Stimulated activated effector memory CD8-positive, alpha-beta T cell treated with anti-CD3 and anti-CD28 coated beads, Interleukin-12 subunit alpha, Interleukin-12 subunit beta, amount 100 ng/mL, for 72 hours (primary cell): Measurements from ENCODE around the gene RBM42.
"Not testable (repeated sequence)": the region's sequence is repeated elsewhere in the genome, so short reads cannot be mapped to it uniquely, and the experiment has no call there.

Experiments
- ATAC-seq: fragments of 150-1000 bp; cut with Tn5 transposase; 2 replicates; pipeline ENCODE4 v1.10.0; 2021
- DNase-seq, 2 donors: peaks; one replicate each; pipeline ENCODE4 v3.0.0; 2021 to 2022; ENCODE audit warnings: low spot score in 2 of 2
- H3K27ac Mint-ChIP-seq: one replicate; pipeline ENCODE4 v1.8.0; 2022; ENCODE audit warnings: mild to moderate bottlenecking, mixed read lengths
- H3K36me3 Mint-ChIP-seq: one replicate; pipeline ENCODE4 v1.8.0; 2022; ENCODE audit warnings: mild to moderate bottlenecking, mixed read lengths
- H3K4me1 Mint-ChIP-seq: one replicate; pipeline ENCODE4 v1.8.0; 2022; ENCODE audit warnings: mixed read lengths
- H3K4me3 Mint-ChIP-seq: one replicate; pipeline ENCODE4 v1.8.0; 2022; ENCODE audit warnings: mild to moderate bottlenecking, mixed read lengths
- H3K9me3 Mint-ChIP-seq: one replicate; pipeline ENCODE4 v1.8.0; 2022; ENCODE audit warnings: mixed read lengths

Gene RBM42, protein sequence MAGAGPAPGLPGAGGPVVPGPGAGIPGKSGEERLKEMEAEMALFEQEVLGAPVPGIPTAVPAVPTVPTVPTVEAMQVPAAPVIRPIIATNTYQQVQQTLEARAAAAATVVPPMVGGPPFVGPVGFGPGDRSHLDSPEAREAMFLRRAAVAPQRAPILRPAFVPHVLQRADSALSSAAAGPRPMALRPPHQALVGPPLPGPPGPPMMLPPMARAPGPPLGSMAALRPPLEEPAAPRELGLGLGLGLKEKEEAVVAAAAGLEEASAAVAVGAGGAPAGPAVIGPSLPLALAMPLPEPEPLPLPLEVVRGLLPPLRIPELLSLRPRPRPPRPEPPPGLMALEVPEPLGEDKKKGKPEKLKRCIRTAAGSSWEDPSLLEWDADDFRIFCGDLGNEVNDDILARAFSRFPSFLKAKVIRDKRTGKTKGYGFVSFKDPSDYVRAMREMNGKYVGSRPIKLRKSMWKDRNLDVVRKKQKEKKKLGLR

DNA sequence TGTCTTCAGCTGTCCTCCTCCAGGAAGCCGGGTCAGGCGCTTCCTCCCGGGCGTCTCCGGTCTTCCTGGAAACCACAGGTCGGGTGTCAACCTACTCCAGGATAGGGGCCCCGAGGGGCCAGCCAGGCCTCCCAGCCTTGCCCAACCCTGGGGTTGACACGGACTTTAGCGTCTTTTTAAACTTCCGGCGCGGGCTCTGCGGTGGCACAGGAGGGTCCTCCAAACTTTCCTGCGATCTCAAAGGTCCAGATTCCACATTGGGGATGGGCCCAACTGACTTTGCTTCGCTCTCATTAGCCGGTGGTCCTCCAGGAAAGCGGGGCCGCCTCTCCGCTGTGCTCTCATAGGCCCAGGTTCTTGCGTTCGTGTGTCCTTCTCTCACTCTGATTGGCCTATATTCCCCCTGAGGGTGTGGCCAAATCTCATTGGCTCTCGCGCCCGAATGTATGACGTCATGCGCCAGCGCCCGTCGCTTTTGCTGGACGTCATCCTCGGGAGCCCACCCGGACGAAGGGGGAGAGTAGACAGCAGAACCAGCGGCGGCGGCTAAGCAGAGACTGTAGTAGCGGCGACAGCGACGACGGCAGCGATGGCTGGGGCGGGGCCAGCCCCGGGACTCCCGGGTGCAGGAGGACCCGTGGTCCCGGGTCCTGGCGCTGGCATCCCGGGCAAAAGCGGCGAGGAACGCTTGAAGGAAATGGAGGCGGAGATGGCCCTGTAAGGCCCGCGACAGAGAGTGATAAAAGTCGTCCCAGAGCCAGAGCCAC lies at the start of gene RBM42:
Gene RBM42 (plus strand): TSS at position 472 of the 767 bp plus-strand sequence. CDS start 118 bp downstream, at position 590.
- peak; percentile 100 for ATAC-seq
- Mint-ChIP-seq H3K4me3 (peak within 1 kb of the TSS; percentile 96), H3K27ac (peak within 1 kb of the TSS; percentile 99), H3K9me3 (no peaks in the 10 kb centered on the region), H3K36me3 (peaks cover 62% of the 10 kb centered on the region), H3K4me1 (peaks cover 28% of the 10 kb centered on the region)
- peak; percentile 99 for DNase-seq

DNA sequence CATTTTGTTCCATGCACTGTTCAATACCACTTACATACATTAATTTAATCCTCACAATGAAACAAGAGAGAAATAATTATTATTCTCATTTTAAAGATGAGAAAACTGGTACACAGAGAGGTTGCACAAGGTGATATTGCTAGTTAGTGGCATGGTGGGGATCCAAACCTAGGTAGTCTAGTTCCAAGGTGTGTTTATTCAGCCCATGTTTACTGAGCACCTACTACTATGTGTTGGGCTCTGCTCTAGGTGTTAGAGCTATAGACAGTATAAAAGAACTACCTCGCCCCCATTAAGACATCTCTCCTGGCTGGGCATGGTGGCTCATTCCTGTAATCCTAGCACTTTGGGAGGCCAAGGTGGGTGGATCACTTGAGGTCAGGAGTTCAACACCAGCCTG lies 46.1 kb upstream of the RBM42 start:
- DNase-seq: no peak
- H3K4me3 Mint-ChIP-seq: no peak overlapping the region
- no peak overlapping the region for H3K27ac Mint-ChIP-seq
- no peak for ATAC-seq
- no peaks in the 10 kb centered on the region for H3K4me1 Mint-ChIP-seq
- no peaks in the 10 kb centered on the region for H3K9me3 Mint-ChIP-seq
- H3K36me3 Mint-ChIP-seq: peaks cover 5% of the 10 kb centered on the region

DNA sequence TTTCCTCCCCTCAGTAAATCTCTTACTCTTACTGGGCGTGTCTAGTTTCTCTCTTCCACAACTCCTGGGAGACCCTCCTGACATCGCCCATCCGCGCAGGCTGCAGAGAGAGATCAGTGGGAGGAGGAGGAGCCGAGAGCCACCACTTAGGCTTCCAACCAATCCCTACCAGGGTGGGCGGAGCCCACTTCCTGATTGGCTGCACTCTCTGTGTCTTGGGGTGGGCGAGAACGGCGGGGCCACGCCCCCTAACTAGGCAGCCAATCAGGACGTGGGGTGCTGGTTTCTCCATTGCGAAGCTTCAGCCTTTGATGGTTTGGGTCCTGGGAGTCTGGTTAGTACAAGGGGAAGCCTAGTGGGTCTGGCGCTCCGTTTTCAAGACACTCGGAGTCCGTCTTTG lies 43.0 kb upstream of the RBM42 start, which contains the start of gene PMIS2:
Gene PMIS2 (plus strand): TSS at position 326 of the 400 bp plus-strand sequence. CDS start 87 bp downstream, outside the sequence.
- H3K36me3 Mint-ChIP-seq: peaks cover 5% of the 10 kb centered on the region
- no peaks in the 10 kb centered on the region for H3K4me1 Mint-ChIP-seq
- DNase-seq: no peak
- no peak within 1 kb of the TSS for H3K4me3 Mint-ChIP-seq
- peak; percentile 55 for ATAC-seq
- H3K27ac Mint-ChIP-seq: no peak within 1 kb of the TSS
- no peaks in the 10 kb centered on the region for H3K9me3 Mint-ChIP-seq

DNA sequence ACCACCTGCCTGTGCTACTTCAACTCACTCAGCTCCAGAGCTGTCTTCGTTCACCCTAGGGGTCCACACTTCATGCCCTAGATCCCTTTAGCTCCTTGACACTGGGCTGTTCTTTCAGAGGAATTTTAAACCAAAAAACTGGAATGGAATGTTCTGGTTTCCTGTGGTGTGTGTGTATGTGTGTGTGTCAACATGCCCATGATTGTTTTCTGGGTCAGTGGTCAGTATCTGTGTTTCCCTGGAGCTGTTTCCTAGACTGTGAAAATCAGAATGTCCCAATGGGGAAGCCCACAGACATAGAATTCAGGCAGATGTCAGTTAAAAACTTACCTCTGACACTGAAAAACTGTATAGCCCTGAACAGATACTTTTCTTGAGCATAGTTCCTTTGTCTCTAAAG lies 41.5 kb upstream of the RBM42 start:
- no peak overlapping the region for H3K27ac Mint-ChIP-seq
- no peaks in the 10 kb centered on the region for H3K4me1 Mint-ChIP-seq
- DNase-seq: no peak
- no peak overlapping the region for H3K4me3 Mint-ChIP-seq
- no peaks in the 10 kb centered on the region for H3K9me3 Mint-ChIP-seq
- no peak for ATAC-seq
- H3K36me3 Mint-ChIP-seq: peaks cover 5% of the 10 kb centered on the region

DNA sequence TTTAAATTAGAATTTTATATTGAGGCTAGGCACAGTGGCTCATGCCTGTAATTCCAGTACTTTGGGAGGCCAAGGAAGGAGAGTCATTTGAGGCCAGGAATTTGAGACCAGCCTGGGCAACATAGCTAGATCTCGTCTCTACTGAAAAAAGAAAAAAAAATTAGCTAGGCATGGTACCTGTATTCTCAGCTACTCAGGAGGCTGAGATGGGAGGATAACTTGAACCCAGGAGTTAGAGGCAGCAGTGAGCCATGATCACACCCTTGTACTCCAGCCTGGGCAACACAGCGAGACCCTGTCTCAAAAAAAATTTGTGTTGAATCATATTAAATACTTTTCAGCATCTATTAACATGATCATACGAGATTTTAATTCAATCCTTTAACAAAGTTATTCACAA lies 38.0 kb upstream of the RBM42 start:
- Mint-ChIP-seq H3K4me3 (no peak overlapping the region), H3K27ac (no peak overlapping the region), H3K9me3 (no peaks in the 10 kb centered on the region), H3K4me1 (no peaks in the 10 kb centered on the region), H3K36me3 (peaks cover 5% of the 10 kb centered on the region)
- DNase-seq (no peak), ATAC-seq (no peak)

DNA sequence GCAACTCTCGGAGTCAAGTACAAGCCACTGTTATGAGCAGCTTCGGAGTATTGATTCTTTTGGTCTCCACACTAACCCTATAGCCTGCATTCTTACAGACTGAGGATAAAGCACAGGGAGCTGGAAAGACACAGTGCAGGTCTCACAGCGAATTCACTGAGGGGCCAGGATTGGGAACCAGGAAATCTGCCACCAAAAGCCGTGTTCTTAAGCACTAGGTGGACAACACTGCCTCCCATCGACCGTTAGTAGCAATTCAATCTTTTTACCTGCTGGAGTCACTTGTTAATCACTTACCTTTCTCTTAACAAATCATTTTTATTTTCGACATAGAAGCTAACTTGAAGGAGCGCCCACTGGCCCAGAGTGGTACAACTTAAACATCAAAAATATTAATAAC lies 36.6 kb upstream of the RBM42 start:
- Mint-ChIP-seq H3K9me3 (no peaks in the 10 kb centered on the region), H3K27ac (no peak overlapping the region), H3K36me3 (no peaks in the 10 kb centered on the region), H3K4me1 (peaks cover 7% of the 10 kb centered on the region), H3K4me3 (no peak overlapping the region)
- ATAC-seq (no peak), DNase-seq (no peak)

DNA sequence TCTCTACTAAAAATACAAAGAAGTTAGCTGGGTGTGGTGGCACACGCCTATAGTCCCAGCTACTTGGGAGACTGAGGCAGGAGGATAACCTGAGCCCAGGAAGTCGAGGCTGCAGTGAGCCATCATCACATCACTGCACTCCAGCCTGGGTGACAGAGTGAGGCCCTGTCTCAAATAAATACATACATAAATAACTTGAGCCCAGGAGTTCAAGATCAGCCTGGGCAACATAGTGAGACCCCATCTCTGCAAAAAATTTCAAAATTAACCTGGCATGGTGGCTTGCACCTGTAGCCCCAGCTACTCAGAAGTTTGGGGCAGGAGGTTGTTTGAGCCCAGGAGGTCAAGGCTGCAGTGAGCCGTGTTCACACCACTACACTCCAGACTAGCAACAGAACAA lies 33.8 kb upstream of the RBM42 start:
- not testable (repeated sequence) for H3K4me1 Mint-ChIP-seq, DNase-seq, H3K4me3 Mint-ChIP-seq, H3K27ac Mint-ChIP-seq, H3K36me3 Mint-ChIP-seq, ATAC-seq, H3K9me3 Mint-ChIP-seq

DNA sequence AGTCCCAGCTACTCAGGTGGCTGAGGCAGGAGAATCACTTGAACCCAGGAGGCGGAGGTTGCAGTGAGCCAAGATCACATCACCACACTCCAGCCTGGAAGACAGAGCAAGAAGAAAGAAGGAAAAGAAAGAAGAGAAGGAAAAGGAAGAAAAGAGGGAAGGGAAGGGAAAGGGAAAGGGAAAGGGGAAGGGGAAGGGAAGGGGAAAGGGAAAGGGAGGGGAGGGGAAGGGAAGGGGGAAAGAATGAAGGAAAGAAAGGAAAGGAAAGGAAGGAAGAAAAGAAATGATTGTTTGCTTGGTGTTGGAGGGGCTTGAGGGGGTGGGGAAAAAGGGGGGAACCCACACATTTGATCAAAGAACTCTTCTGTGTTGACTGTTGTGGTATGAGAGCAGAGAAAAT lies 32.9 kb upstream of the RBM42 start:
- DNase-seq (no peak), ATAC-seq (no peak)
- Mint-ChIP-seq H3K9me3 (no peaks in the 10 kb centered on the region), H3K27ac (peak overlapping the region; percentile 59), H3K4me1 (peaks cover 7% of the 10 kb centered on the region), H3K4me3 (no peak overlapping the region), H3K36me3 (no peaks in the 10 kb centered on the region)

DNA sequence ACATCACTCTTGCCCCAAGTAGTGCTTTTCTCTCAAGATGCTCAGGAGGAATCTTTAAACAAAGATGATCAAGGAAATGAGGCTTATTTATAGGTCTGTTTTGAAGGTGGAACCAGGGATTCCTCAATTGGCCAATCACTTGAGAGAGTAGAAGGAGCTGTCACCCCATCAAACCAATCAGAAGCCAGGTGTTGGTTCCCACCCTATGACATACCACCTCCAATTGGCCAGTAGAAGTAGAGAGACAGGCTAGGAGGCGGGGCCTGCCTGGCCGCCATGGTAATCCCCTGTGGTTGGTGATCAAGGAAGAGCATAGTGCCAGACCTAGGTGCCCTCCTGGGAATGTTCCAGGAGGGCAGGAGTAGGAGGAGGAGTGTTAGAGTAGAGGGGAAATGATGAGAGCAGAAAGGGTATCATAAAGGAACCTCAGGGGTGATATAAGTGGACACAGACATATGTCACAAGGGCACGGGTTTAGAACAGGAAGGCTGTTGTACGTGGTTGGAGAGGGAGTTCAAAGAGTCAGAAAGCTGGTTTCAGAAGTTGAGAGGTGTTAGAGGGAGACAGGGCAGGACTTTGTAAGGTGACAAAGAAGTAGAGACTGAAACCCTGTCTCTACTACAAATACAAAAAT lies 32.4 kb upstream of the RBM42 start:
- no peaks in the 10 kb centered on the region for H3K9me3 Mint-ChIP-seq
- peaks cover 7% of the 10 kb centered on the region for H3K4me1 Mint-ChIP-seq
- no peak for DNase-seq
- peak overlapping the region; percentile 6 for H3K4me3 Mint-ChIP-seq
- H3K36me3 Mint-ChIP-seq: no peaks in the 10 kb centered on the region
- H3K27ac Mint-ChIP-seq: peak overlapping the region; percentile 59
- peak; percentile 94 for ATAC-seq

DNA sequence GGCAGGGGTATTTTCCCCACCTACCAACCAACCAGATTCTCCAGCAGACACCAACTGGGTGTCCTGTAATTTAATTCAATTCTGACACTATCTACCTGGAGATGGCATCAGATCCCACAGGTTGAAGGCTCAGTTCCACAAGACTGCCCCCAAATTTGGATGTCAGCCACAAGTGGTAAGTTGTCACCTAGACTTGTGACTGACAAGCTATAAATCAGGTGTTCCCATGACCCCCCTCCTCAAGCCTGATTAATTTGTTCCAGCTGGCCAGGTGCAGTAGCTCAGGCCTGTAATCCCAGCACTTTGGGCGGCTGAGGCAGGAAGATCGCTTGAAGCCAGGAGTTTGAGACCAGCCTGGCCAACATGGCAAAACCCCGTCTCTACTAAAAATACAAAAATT lies 26.9 kb upstream of the RBM42 start:
- ATAC-seq: no peak
- Mint-ChIP-seq H3K36me3 (no peaks in the 10 kb centered on the region), H3K4me3 (no peak overlapping the region), H3K9me3 (no peaks in the 10 kb centered on the region), H3K4me1 (no peaks in the 10 kb centered on the region), H3K27ac (no peak overlapping the region)
- DNase-seq: no peak

DNA sequence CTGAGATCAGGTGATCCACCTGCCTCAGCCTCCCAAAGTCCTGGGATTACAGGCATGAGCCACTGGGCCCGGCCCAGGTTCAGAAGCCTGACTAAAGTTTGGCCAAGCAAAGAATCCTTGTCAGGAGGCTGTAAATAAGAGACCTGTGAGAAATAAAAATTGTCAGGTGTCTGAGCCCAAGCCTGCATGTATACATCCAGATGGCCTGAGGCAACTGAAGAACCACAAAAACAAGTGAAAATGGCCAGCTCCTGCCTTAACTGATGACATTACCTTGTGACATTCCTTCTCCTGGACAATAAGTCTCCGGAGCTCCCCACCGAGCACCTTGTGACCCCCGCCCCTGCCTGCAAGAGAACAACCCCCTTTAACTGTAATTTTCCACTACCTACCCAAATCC lies 24.4 kb upstream of the RBM42 start:
- not testable (repeated sequence) for H3K4me1 Mint-ChIP-seq, H3K9me3 Mint-ChIP-seq, H3K4me3 Mint-ChIP-seq, DNase-seq, H3K27ac Mint-ChIP-seq, H3K36me3 Mint-ChIP-seq, ATAC-seq

DNA sequence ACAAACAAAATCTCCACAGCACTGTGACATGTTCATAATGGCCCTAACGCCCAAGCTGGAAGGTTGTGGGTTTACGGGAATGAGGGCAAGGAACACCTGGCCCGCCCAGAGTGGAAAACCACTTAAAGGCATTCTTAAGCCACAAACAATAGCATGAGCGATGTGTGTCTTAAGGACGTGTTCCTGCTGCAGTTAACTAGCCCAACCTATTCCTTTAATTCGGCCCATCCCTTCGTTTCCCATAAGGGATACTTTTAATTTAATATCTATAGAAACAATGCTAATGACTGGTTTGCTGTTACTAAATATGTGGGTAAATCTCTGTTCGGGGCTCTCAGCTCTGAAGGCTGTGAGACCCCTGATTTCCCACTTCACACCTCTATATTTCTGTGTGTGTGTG lies 21.7 kb upstream of the RBM42 start:
- not testable (repeated sequence) for H3K9me3 Mint-ChIP-seq, ATAC-seq, H3K4me3 Mint-ChIP-seq, H3K27ac Mint-ChIP-seq, DNase-seq, H3K36me3 Mint-ChIP-seq, H3K4me1 Mint-ChIP-seq

DNA sequence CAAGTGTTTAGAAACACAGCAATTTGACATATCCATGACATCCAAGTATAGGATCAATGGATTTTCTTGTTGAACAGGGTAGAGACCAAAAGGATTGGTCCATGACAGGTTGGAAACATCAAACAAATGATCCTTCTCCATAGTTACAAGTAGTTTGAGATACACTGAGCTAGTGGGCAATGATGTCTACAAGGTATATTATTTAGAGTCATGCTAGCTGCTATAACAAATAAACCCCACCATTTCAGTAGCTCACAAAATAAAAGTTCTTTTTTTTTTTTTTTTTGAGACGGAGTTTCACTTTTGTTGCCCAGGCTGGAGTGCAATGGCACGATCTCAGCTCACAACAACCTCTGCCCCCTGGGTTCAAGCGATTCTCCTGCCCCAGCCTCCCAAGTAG lies 21.2 kb upstream of the RBM42 start:
- H3K4me1 Mint-ChIP-seq: peaks cover 15% of the 10 kb centered on the region
- ATAC-seq (no peak), DNase-seq (no peak)
- no peak overlapping the region for H3K27ac Mint-ChIP-seq
- peaks cover 4% of the 10 kb centered on the region for H3K9me3 Mint-ChIP-seq
- no peak overlapping the region for H3K4me3 Mint-ChIP-seq
- H3K36me3 Mint-ChIP-seq: peaks cover 5% of the 10 kb centered on the region

DNA sequence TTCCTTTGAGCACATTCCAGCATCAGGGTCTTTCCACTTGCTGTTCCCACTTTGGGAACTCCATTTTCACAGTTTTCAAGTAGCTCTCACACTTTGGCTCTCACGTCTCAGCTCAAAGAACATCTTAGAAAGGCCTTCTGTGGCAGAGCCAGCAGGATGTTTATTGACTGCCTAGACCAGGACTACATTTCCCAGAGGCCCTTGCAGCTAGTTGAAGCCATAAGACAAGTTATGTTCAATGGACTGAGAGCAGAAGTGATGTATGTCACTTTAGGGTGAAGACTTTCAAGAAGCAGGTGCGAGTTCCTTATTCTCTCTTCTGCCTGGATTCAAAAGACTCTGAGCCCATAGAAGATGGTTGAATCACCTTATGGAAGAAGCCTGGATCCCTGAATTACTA lies 20.6 kb upstream of the RBM42 start:
- H3K4me3 Mint-ChIP-seq: no peak overlapping the region

DNA sequence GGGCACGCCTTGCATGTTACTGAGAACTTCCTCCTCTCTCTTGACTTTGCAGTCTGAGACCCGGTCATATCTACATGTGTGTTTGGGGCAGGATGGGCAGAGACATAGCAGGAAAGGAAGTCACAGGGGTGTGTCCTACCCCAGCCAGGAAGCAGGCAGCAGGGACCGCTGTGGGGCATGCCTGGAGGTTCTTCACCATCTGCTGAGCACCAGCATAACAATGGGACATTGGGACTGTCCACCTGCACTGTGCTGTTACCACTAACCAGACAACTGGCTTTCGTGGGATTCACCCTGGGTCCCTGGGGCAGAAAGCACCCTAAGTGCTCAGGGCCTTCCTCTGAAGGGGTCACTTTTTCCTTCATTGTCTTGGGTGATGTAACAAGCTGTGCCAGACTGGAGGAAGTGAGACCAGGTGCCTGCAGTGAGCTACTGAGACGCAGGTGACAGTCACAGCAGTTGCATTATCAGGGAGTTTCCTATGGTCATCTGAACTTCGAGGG lies 18.9 kb upstream of the RBM42 start:
- Mint-ChIP-seq H3K27ac (peak overlapping the region; percentile 60), H3K4me1 (peaks cover 16% of the 10 kb centered on the region), H3K4me3 (no peak overlapping the region), H3K36me3 (peaks cover 10% of the 10 kb centered on the region), H3K9me3 (peaks cover 4% of the 10 kb centered on the region)
- ATAC-seq (no peak), DNase-seq (no peak)

More for the DNA sequence above, 20.6 kb upstream of the RBM42 start:
- DNase-seq (no peak), ATAC-seq (no peak)
- Mint-ChIP-seq H3K27ac (no peak overlapping the region), H3K9me3 (peaks cover 4% of the 10 kb centered on the region), H3K36me3 (peaks cover 10% of the 10 kb centered on the region), H3K4me1 (peaks cover 16% of the 10 kb centered on the region)
